ENCODE data around the gene PRPF8.

PRPF8 gene

GRCh38 chr17:1643999-1644492 is 40.6 kb downstream of the PRPF8 start:
- DNase-seq, result peak in 1 of 2 donors; percentile 5

GRCh38 chr17:1643293-1643998 is 41.2 kb downstream of the PRPF8 start:
- peak; percentile 67 to 77 for DNase-seq

GRCh38 chr17:1641065-1641403 is 43.6 kb downstream of the PRPF8 start:
- no peak for DNase-seq

DNA sequence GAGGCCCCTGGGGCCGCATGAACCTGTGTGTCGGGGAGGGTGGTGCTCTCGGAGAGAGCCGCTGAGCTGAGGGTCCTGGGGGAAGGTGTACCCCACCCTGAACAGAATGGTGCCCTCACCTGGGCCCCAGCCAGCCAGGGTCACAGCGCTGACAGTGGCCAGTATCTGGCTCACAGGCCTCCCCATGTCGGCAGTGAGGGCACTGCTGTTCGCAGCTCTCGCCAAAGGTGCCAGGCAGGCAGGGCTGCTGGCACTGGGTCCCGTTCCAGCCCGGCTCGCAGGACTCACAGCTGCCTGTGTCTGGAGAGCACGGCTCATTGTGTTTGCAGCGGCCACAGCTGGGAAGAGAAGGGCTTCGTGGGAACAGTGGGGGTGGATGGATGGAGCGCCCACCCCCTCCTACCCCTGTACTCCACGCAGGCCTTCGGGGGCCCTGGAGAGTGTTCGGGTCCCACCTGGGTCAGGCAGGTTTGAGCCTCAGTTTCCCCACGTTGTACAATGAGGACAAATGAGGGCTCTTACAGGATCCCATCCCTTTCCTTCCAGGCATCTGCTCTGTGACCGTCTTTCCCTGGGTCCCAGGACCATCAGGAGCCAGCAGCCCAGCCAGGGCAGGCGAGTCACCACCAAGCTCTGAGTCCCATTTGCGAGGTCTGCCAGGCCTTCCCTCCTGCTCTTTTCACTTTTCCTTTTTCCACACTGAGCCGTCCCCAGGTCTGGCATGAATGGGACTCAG is 44.2 kb downstream of the PRPF8 start:
- DNase-seq, result peak in 1 of 2 donors; percentile 4

GRCh38 chr17:1639549-1640180 is 45.0 kb downstream of the PRPF8 start:
- DNase-seq, result no peak

GRCh38 chr17:1638624-1639300 is 45.9 kb downstream of the PRPF8 start:
- no peak for DNase-seq

DNA sequence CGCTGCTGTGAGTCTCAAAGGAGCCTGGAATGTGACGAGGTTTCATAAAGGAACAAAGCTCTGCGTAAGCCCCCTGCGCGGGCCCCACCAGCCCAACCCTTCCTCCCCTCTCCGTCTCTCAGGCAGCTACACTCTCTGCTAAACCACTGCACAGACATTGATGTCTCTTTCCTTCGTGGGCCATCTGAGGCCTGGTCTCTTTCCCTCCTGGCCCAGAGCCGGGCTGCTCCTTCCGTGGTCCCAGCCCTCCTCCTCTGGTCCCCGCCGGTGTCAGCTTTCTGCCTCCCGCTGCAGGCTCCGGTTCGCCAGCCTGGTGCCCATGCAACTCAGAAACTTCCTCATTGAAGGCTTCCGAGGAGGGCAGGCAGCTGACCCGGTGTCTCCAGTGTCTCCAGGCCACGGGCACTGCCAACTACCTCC is 46.5 kb downstream of the PRPF8 start:
- no peak for DNase-seq

DNA sequence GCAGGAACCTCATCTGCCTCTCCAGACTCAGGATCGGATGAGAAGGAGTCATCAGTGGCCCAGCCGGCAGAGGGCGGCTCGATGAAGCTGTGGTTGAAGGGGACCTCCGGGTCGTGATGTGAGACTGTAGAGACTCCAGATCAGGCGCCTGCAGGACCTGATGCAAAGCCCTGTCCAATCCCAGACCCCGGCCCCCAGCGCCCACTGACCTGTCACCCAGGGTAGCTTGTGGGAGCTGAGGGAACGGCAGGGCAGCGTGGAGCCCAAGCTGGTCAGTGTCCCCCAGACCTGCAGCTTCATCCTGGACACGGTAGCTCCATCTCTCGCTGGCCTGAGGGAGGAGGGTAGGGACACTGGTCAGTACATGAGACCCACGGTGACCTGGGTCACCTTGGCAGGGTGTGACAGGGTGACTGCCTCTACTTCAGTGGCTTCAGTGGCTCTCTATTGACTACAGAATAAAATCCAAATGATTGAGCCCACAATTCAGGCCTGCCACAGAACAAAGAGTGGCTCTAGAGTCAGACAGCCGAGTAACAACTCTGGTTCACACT is 47.9 kb downstream of the PRPF8 start:
- DNase-seq, result no peak

- no peak for DNase-seq
Measured at GRCh38 chr17:1635675-1636465, 48.8 kb downstream of the PRPF8 start.

GRCh38 chr17:1634841-1635650 is 49.6 kb downstream of the PRPF8 start:
- no peak for DNase-seq

DNA sequence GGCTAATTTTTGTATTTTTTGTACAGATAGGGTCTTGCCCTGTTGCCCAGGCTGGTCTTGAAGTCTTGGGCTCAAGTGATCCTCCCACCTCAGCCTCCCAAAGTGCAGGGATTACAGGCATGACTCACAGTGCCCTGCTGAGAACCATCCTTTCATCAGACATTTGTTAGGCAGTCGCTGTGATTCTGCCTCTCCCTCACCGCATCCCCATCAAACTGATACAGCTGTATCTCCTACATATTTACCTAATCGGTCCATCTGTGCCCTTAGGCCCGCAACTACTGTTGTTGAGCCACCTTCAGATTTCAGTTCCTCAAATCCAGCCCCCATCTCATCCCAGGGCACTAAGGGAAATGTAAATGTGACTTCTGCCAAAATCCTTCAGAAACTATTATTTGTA is 54.0 kb downstream of the PRPF8 start:
- no peak for DNase-seq

GRCh38 chr17:1629504-1630310 is 55.0 kb downstream of the PRPF8 start:
- DNase-seq, result peak; percentile 78 to 79

DNA sequence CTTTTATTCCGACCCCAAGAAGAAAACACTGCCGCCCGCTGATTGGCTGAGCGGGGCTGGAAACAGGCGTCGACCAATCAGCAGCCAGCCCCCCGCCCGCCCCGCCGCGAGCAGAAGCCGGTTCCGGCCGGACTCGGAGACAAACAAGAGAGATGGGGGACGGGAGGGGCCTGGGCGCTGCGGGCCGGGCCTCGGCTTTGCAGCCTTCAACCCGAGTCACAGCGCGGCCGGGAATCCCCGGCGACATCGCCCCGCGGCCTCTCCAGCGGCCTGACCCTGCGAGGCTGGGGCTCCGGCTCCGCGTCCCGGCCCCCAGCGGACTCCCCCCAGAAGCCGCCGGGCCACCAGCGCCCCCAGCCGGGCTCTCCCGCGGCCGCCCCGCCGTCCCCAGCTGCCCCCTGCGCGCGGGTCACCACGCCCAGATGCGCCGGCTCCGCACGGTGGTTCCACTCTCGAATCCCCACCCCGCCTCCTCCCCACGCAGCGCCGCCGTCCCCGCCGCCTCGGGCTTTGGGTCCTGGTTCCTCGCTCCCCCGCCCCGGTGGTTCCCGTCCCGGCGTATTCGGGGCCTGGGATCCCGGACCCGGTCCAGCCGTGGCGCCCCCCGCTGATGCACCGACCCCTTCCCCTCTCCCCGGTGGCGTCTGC is 55.7 kb downstream of the PRPF8 start:
- DNase-seq, result peak; percentile 91 to 93

GRCh38 chr17:1627982-1628855 is 56.4 kb downstream of the PRPF8 start, which contains the start of gene SLC43A2:
Gene SLC43A2 (minus strand): TSS chr17:1628834. CDS start chr17:1627874, 960 bp downstream.
- peak; percentile 71 to 80 for DNase-seq

DNA sequence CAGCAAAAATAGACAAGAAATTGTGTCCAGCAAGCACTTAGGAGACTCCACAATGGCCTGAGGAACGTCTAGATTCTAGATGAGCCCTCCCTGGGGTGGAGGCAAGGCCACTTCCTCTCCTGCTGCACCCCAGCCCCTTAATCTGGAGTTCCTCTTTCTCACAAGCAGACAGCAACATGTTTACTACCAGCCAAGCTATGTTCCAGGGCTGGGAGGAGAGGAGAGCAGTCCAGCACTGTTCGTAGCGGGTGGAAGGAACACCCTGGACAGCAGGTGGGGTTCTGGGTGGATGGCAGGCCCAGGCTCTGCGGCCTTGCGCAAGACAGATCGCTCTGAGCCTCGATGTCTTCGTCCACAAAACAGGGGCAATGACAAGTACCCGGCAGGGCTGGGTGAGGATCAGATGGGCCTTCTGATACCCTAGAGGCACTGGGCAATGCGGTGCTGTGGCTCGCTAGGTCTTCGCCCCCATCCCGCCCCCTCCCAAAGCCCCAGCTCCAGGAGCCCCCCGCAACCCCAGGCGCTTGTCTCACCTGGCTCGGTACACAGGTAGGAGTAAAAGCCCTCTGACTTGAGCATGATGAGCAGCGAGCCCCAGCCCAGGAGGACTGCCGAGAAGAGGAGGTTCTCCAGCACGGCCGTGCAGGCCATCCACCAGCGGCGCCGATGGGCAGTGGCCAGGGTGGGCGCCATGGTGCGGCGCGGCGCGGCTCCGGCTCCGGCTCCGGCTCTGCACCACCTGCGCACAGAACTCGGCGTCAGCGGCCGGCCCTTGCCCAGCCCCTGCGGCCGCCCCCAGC is 57.3 kb downstream of the PRPF8 start:
- DNase-seq, result peak in 1 of 2 donors; percentile 49

GRCh38 chr17:1626333-1626732 is 58.3 kb downstream of the PRPF8 start:
- no peak for DNase-seq

DNA sequence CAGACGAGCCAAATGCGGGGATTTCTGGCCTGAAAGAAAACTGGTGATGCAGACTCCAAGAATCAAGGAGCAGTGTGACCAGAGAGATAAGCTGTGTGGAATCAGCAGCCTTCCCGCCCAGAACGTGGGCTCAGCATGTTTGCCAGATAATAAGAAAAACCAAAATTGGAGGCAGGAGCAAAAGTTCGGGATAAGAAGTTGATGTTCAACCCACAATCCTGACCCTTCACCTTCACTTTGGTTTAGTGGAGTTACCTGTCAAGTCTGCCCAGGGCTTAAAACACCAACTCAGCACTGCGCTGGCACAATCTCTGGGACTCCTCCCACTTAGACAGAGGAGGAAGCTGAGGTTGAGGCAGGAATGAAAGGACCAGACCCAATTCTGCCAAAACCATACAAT is 59.1 kb downstream of the PRPF8 start:
- DNase-seq, result no peak

GRCh38 chr17:1625053-1625452 is 59.6 kb downstream of the PRPF8 start:
- DNase-seq, result no peak

Data from CD4-positive, alpha-beta T cell treated with Interferon alpha-2 for 1 hour (primary cell).